ENCODE measurements around the gene SERPINA9.
"Not testable (repeated sequence)": the region's sequence is repeated elsewhere in the genome, so short reads cannot be mapped to it uniquely, and the experiment has no call there.

The SERPINA9 gene

GRCh38 chr14:94421316-94421715, 54.7 kb downstream of the SERPINA9 start:
- DNase-seq = no peak

DNA sequence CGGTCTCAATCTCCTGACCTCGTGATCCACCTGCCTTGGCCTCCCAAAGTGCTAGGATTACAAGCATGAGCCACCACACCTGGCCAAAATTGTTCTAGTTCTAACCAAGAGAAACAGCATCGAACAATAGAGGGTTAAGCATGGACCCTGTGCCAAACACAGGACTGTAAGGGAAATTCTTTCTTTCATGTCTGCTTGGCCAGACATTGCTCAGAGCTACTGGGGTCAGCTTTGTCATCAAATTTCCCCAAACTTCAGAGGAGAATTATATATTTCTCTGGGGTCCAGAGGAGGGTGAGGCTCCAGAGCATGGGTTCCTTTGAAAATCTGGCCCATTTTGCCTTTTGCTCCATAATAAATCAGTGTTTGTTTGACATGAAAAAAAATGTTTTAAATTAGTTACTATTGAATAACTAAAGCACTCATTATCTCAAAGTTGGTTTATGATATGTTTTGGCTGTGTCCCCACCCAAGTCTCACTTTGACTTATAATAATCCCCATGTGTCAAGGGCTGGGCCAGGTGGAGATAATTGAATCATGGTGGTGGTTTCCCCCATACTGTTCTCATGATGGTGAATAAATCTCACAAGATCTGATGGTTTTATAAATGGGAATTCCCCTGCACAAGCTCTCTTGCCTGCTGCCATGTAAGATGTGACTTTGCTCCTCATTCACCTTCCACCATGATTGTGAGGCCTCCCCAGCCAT, 58.3 kb downstream of the SERPINA9 start:
- DNase-seq = not testable (repeated sequence)

Data from EL (cell line).